Measurements from ENCODE around the gene PLCH1.

DNA sequence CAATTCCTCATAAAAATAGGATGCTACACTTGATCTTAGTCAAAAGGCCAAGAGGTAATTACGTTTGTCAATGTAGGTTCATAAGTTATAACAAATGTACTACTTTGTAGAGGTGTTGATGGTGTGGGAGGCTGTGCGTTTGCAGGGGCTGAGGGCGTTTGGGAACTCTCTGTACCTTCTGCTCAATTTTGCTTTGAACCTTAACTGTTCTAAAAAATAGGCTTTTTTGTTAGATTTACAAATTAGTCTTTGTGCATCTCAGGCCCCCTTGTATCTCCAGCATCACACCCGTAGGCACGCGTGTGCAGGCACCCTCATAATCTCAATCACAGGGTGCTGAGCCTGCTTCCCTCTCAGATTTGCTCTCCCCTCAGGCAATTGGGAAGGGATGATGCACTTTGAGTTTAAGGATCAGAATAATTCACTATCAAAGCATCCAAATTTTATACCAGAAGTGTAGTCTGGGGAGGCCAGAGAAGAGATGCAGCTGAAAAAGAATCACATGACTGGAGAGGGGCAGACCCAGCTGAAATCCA, 415.3 kb downstream of the PLCH1 start:
- TF ChIP-seq POLR2A (IDR thresholded peaks at IDR 0.05; ENCODE audit: control extremely low read depth in 1 of 2, low read depth in 2 of 2, low read length in 2 of 2) (no peak), RXRA (IDR thresholded peaks at IDR 0.05; ENCODE audit: insufficient read depth, low read depth, low read length) (no peak)
- TF ChIP-seq, protein P1, sequence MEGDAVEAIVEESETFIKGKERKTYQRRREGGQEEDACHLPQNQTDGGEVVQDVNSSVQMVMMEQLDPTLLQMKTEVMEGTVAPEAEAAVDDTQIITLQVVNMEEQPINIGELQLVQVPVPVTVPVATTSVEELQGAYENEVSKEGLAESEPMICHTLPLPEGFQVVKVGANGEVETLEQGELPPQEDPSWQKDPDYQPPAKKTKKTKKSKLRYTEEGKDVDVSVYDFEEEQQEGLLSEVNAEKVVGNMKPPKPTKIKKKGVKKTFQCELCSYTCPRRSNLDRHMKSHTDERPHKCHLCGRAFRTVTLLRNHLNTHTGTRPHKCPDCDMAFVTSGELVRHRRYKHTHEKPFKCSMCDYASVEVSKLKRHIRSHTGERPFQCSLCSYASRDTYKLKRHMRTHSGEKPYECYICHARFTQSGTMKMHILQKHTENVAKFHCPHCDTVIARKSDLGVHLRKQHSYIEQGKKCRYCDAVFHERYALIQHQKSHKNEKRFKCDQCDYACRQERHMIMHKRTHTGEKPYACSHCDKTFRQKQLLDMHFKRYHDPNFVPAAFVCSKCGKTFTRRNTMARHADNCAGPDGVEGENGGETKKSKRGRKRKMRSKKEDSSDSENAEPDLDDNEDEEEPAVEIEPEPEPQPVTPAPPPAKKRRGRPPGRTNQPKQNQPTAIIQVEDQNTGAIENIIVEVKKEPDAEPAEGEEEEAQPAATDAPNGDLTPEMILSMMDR (IDR thresholded peaks at IDR 0.05; ENCODE audit: control extremely low read depth in 1 of 3, insufficient read depth in 1 of 3, low read depth in 1 of 3, low read length in 3 of 3), result no peak

Data from H1 (cell line).